BJ (cell line): ENCODE data around the gene TTL. TPM values are rescaled to one million over a fixed set of nuclear protein-coding genes. Genes with fewer than 3 reads are reported as not detected.

ENCODE experiments used
- CTCF ChIA-PET: fragments of 350-600 bp; formaldehyde crosslinking; extraction: SDS; loops from one replicate; lab custom pipeline; 2021; ENCODE audit warnings: antibody characterized with exemption, inconsistent platforms; lab: Yijun Ruan, JAX
- POLR2A ChIA-PET: fragments of 300-600 bp; sonication (Branson Sonifier 250); formaldehyde crosslinking; extraction: SDS; loops from one replicate; lab custom pipeline; 2021; ENCODE audit warnings: antibody characterized with exemption; lab: Charles Lee
- DNase-seq: peaks from one replicate; pipeline ENCODE4 v3.0.0-alpha.2; 2011; ENCODE audit warnings: low read depth
- H3K27me3 ChIP-seq: 2 replicates; pipeline ENCODE4 v1.6.0; 2011; ENCODE audit warnings: low read length; ENCODE audit not compliant: control insufficient read depth, insufficient read depth
- H3K36me3 ChIP-seq: 2 replicates; pipeline ENCODE4 v1.5.1; 2011; ENCODE audit warnings: low read length; ENCODE audit not compliant: control insufficient read depth, insufficient read depth
- H3K4me3 ChIP-seq: 2 replicates; pipeline ENCODE4 v1.5.1; 2011; ENCODE audit warnings: low read depth, mild to moderate bottlenecking, control low read depth, low read length
- polyA plus RNA-seq: library from polyadenylated mRNA; depleted of rRNA; stranded (reverse); fragments of >200 nt; gene quantifications from 2 replicates; pipeline ENCODE4 v1.2.3, GENCODE V29; 2011
- TF ChIP-seq, protein P1 (sequence below): IDR thresholded peaks from 2 replicates; pipeline ENCODE4 v1.5.1; 2011; ENCODE audit warnings: low read depth, mild to moderate bottlenecking, control low read depth, inconsistent platforms, low read length, moderate library complexity; ENCODE audit not compliant: insufficient read depth

The TTL gene
- polyA plus RNA-seq, 1 experiment, result 11.1 TPM

- ChIA-PET POLR2A (no interaction called here), CTCF (interaction anchor here (2.1 kb wide), 1 partner anchor 99 kb away, joined by 11 read pairs; no protein-coding TSS in a partner anchor)
- H3K27me3 ChIP-seq, result no peaks in the 10 kb centered on the region
- TF ChIP-seq, protein P1, sequence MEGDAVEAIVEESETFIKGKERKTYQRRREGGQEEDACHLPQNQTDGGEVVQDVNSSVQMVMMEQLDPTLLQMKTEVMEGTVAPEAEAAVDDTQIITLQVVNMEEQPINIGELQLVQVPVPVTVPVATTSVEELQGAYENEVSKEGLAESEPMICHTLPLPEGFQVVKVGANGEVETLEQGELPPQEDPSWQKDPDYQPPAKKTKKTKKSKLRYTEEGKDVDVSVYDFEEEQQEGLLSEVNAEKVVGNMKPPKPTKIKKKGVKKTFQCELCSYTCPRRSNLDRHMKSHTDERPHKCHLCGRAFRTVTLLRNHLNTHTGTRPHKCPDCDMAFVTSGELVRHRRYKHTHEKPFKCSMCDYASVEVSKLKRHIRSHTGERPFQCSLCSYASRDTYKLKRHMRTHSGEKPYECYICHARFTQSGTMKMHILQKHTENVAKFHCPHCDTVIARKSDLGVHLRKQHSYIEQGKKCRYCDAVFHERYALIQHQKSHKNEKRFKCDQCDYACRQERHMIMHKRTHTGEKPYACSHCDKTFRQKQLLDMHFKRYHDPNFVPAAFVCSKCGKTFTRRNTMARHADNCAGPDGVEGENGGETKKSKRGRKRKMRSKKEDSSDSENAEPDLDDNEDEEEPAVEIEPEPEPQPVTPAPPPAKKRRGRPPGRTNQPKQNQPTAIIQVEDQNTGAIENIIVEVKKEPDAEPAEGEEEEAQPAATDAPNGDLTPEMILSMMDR, result no peak
- DNase-seq, result no peak
- H3K36me3 ChIP-seq, result peaks cover 3% of the 10 kb centered on the region; the same call in 1 of the 2 replicates
- no peak overlapping the region for H3K4me3 ChIP-seq
Observed at GRCh38 chr2:112580084-112580483, 98.1 kb downstream of the TTL start.

- Histone ChIP-seq H3K4me3 (no peak overlapping the region), H3K36me3 (no peaks in the 10 kb centered on the region), H3K27me3 (no peaks in the 10 kb centered on the region)
- TF ChIP-seq, protein P1, result peak; percentile 51
- no peak for DNase-seq
- POLR2A ChIA-PET, result interaction anchor here (0.7 kb wide), 1 partner anchor 18 kb away, joined by 11 read pairs; no protein-coding TSS in a partner anchor
- CTCF ChIA-PET, result no interaction called here
Observed at GRCh38 chr2:112582314-112582746, 100.4 kb downstream of the TTL start.

- TF ChIP-seq, protein P1, result no peak
- Histone ChIP-seq H3K4me3 (peak overlapping the region; percentile 69), H3K36me3 (no peaks in the 10 kb centered on the region), H3K27me3 (no peaks in the 10 kb centered on the region)
- CTCF ChIA-PET, result interaction anchor here (0.5 to 3.3 kb wide), 11 partner anchors 8 to 696 kb away, joined by 3 to 19 read pairs (median 3); no protein-coding TSS in a partner anchor
- POLR2A ChIA-PET, result no interaction called here
- DNase-seq, result no peak
Observed at GRCh38 chr2:112583497-112584133, 101.7 kb downstream of the TTL start.

GRCh38 chr2:112584134-112584890, 102.4 kb downstream of the TTL start, which contains the start of gene CHCHD5:
TSS of gene CHCHD5 (plus strand) at chr2:112584609. CDS start at chr2:112584648, 39 bp downstream.
- Histone ChIP-seq H3K36me3 (no peaks in the 10 kb centered on the region), H3K27me3 (no peaks in the 10 kb centered on the region), H3K4me3 (peak within 1 kb of the TSS; percentile 69)
- CTCF ChIA-PET, result interaction anchor here (0.6 to 3.3 kb wide), 12 partner anchors 9 to 697 kb away, joined by 3 to 19 read pairs (median 3); no protein-coding TSS in a partner anchor
- DNase-seq, result peak; percentile 79
- TF ChIP-seq, protein P1, result peak; percentile 16; the same call in 1 of the 2 replicates
- POLR2A ChIA-PET, result no interaction called here

GRCh38 chr2:112584891-112585250, 102.9 kb downstream of the TTL start:
- Histone ChIP-seq H3K36me3 (no peaks in the 10 kb centered on the region), H3K27me3 (no peaks in the 10 kb centered on the region), H3K4me3 (peak overlapping the region; percentile 69)
- TF ChIP-seq, protein P1, result no peak
- DNase-seq, result no peak
- POLR2A ChIA-PET, result no interaction called here
- CTCF ChIA-PET, result interaction anchor here (0.6 to 3.3 kb wide), 5 partner anchors 15 to 142 kb away, joined by 3 to 19 read pairs (median 7); no protein-coding TSS in a partner anchor
